Measurements from ENCODE around the gene SLC39A8. TPM values are rescaled to one million over a fixed set of nuclear protein-coding genes. Genes with fewer than 3 reads are reported as not detected.

SLC39A8 gene
- total RNA-seq, 3 donors from 2014 or later (not counting 1 experiment from before 2014, with no cell fraction given): 18.0 to 20.0 (median 18.2) TPM

DNA sequence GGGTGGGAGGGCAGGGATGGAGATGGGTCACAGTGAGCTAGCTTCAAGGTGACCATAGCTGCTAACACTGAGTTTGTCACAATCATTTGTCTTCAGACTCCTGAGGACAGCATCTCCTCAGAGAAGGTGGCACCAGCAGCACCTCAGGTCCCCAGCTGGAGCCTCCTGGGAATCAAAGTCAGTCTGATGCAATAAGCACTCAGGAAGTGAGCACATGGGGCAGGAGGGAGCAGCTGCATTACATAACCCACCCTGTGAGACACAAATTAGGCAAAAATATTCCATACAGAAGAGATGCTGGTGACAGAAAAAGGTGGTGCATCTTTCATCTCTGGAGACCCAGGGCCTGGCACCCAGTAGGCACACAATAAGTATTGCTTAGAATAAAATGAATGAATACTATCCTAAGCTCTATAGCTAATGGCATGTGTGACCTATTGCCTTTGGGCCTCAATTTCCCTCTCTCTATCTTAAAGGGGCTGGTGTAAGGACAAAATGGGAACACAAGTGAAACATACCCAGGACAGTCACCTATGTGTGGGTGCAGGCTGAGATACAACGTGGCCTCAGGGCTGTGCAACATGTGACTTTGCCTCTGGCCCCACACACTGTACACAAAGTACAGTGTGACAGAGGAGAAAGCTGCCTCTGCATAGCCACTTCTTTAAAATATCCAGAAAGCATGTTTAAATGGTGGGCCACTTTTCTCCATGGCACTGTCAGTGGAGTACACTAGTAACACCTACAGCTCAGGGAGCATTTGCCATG lies 37.1 kb downstream of the SLC39A8 start:
- ATAC-seq: no peak
- 46% methylated on average over 1 of the region's 1 CpG for WGBS (ENCODE audit: insufficient coverage)
- no peak overlapping the region for H3K27ac Mint-ChIP-seq

DNA sequence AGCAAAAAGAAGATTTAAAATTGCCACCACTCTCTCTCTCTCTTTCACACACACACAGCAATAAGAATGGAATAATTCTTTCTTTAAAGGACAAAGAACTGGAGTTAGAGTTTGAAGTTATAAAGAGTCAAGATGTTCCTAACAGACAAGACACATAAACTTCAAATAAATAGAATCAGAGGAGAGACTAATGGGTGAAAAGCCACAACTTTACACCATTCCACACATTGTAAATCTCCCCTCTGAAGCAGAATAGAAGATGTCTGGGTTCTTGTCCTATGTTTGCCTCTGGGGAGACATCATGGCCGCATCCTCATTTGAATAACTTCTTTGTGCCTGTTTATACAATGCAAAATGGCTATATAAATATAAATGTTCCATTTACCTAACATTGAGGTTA lies 39.6 kb downstream of the SLC39A8 start:
- H3K27me3 Mint-ChIP-seq (ENCODE audit: low read depth in 2 of 2): no peaks in the 10 kb centered on the region
- no peaks in the 10 kb centered on the region for H3K9me3 Mint-ChIP-seq
- Histone ChIP-seq H3K36me3 (ENCODE audit: control insufficient read depth, insufficient read depth, low read length) (peaks cover 8% of the 10 kb centered on the region), H3K4me1 (ENCODE audit: control insufficient read depth, insufficient read depth, low read length) (no peaks in the 10 kb centered on the region), H3K27me3 (ENCODE audit: control insufficient read depth, insufficient read depth, low read length) (no peaks in the 10 kb centered on the region), H3K9me3 (ENCODE audit: control insufficient read depth, insufficient read depth, low read length) (no peaks in the 10 kb centered on the region), H3K4me3 (ENCODE audit: low read length) (no peak overlapping the region), H3K27ac (ENCODE audit: low read length) (no peak overlapping the region)
- intact Hi-C loops (cut with micrococcal nuclease): no loop called here
- no peak for DNase-seq
- no CpG with 5 or more reads among the region's 1 CpG for WGBS (ENCODE audit: insufficient coverage)
- no peak overlapping the region for H3K4me3 Mint-ChIP-seq
- H3K36me3 Mint-ChIP-seq: no peaks in the 10 kb centered on the region
- H3K27ac Mint-ChIP-seq: no peak overlapping the region
- ATAC-seq: no peak
- TF ChIP-seq CTCF (IDR thresholded peaks at IDR 0.05): no peak
- no peaks in the 10 kb centered on the region for H3K4me1 Mint-ChIP-seq

More for the DNA sequence above, 37.1 kb downstream of the SLC39A8 start:
- no peak overlapping the region for H3K27ac ChIP-seq (ENCODE audit: low read length)
- peaks cover 8% of the 10 kb centered on the region for H3K36me3 ChIP-seq (ENCODE audit: control insufficient read depth, insufficient read depth, low read length)
- no peaks in the 10 kb centered on the region for H3K36me3 Mint-ChIP-seq
- intact Hi-C loops (cut with micrococcal nuclease): no loop called here
- no peaks in the 10 kb centered on the region for H3K9me3 Mint-ChIP-seq
- no peak for DNase-seq
- no peaks in the 10 kb centered on the region for H3K27me3 ChIP-seq (ENCODE audit: control insufficient read depth, insufficient read depth, low read length)
- H3K4me1 ChIP-seq (ENCODE audit: control insufficient read depth, insufficient read depth, low read length): no peaks in the 10 kb centered on the region
- H3K4me3 Mint-ChIP-seq: no peak overlapping the region
- H3K4me3 ChIP-seq (ENCODE audit: low read length): no peak overlapping the region
- no peaks in the 10 kb centered on the region for H3K4me1 Mint-ChIP-seq
- no peaks in the 10 kb centered on the region for H3K27me3 Mint-ChIP-seq (ENCODE audit: low read depth in 2 of 2)
- TF ChIP-seq CTCF (IDR thresholded peaks at IDR 0.05): no peak
- no peaks in the 10 kb centered on the region for H3K9me3 ChIP-seq (ENCODE audit: control insufficient read depth, insufficient read depth, low read length)

GRCh38 chr4:102302762-102303161 lies 42.5 kb downstream of the SLC39A8 start:
- no peaks in the 10 kb centered on the region for H3K9me3 ChIP-seq (ENCODE audit: control insufficient read depth, insufficient read depth, low read length)
- H3K4me3 Mint-ChIP-seq: no peak overlapping the region
- TF ChIP-seq CTCF (IDR thresholded peaks at IDR 0.05): no peak
- ATAC-seq (no peak), DNase-seq (no peak)
- no peaks in the 10 kb centered on the region for H3K27me3 Mint-ChIP-seq (ENCODE audit: low read depth in 2 of 2)
- H3K4me1 Mint-ChIP-seq: peaks cover 0 to 10% of the 10 kb centered on the region in 2 donors
- no peak overlapping the region for H3K27ac Mint-ChIP-seq
- H3K9me3 Mint-ChIP-seq: no peaks in the 10 kb centered on the region
- peaks cover 8% of the 10 kb centered on the region for H3K36me3 ChIP-seq (ENCODE audit: control insufficient read depth, insufficient read depth, low read length)
- WGBS (ENCODE audit: insufficient coverage): no CpG with 5 or more reads among the region's 1 CpG
- no peak overlapping the region for H3K4me3 ChIP-seq (ENCODE audit: low read length)
- no peaks in the 10 kb centered on the region for H3K4me1 ChIP-seq (ENCODE audit: control insufficient read depth, insufficient read depth, low read length)
- intact Hi-C loops (cut with micrococcal nuclease): no loop called here
- H3K36me3 Mint-ChIP-seq: no peaks in the 10 kb centered on the region
- H3K27ac ChIP-seq (ENCODE audit: low read length): no peak overlapping the region
- no peaks in the 10 kb centered on the region for H3K27me3 ChIP-seq (ENCODE audit: control insufficient read depth, insufficient read depth, low read length)

DNA sequence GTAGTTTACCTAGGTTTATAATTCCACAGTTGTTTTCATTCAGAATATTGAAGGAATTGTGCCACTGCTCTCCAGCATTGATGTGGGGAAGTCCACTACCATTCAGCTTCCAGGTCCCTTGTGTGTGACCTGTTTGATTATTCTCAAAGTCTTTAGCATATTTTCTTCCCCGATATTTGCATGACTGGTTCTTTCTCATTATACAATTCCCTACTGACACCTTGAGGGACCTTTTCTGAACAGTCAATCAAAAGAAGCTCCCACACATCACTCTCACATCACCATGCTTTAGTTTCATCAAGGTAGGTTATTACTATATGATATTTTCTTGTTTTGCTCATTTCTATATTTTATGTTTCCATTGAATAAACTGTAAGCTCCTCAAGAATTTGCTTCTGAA lies 44.1 kb downstream of the SLC39A8 start:
- Mint-ChIP-seq H3K4me1 (peaks cover 0 to 10% of the 10 kb centered on the region in 2 donors), H3K27ac (no peak overlapping the region), H3K27me3 (ENCODE audit: low read depth in 2 of 2) (no peaks in the 10 kb centered on the region), H3K9me3 (no peaks in the 10 kb centered on the region), H3K36me3 (no peaks in the 10 kb centered on the region), H3K4me3 (no peak overlapping the region)
- WGBS (ENCODE audit: insufficient coverage): 86% methylated on average over 1 of the region's 1 CpG
- Histone ChIP-seq H3K9me3 (ENCODE audit: control insufficient read depth, insufficient read depth, low read length) (no peaks in the 10 kb centered on the region), H3K4me1 (ENCODE audit: control insufficient read depth, insufficient read depth, low read length) (no peaks in the 10 kb centered on the region), H3K27me3 (ENCODE audit: control insufficient read depth, insufficient read depth, low read length) (no peaks in the 10 kb centered on the region), H3K4me3 (ENCODE audit: low read length) (no peak overlapping the region), H3K27ac (ENCODE audit: low read length) (no peak overlapping the region), H3K36me3 (ENCODE audit: control insufficient read depth, insufficient read depth, low read length) (peaks cover 11% of the 10 kb centered on the region)
- DNase-seq (no peak), ATAC-seq (no peak)
- no peak for TF ChIP-seq CTCF (IDR thresholded peaks at IDR 0.05)
- intact Hi-C loops (cut with micrococcal nuclease): no loop called here

Measured in natural killer cell (primary cell).